H1 (cell line): ENCODE results near the gene IL21R. TPM values are rescaled to one million over a fixed set of nuclear protein-coding genes. Genes with fewer than 3 reads are reported as not detected.

Experiments
- ATF2 ChIP-seq: IDR thresholded peaks from 2 replicates; pipeline ENCODE4 v1.6.1; 2012; ENCODE audit warnings: low read length, inconsistent platforms
- GABPA ChIP-seq: IDR thresholded peaks from 2 replicates; pipeline ENCODE4 v1.6.1; 2011; ENCODE audit warnings: mild to moderate bottlenecking, low read length, moderate library complexity, borderline replicate concordance; ENCODE audit not compliant: insufficient read depth
- POU5F1 ChIP-seq: IDR thresholded peaks from 2 replicates; pipeline ENCODE4 v1.6.1; 2011; ENCODE audit warnings: low read depth, mild to moderate bottlenecking, low read length, moderate library complexity
- SIN3A ChIP-seq, 2 experiments: IDR thresholded peaks in 1 of 2; conservative IDR thresholded peaks in 1 of 2; 2 replicates each; pipeline ENCODE4 v1.6.1; 2011 to 2012; ENCODE audit warnings: low read length in 2 of 2, improper control_type of control experiment in 1 of 2, low read depth in 1 of 2, mild to moderate bottlenecking in 1 of 2
- SP2 ChIP-seq: IDR thresholded peaks from 2 replicates; pipeline ENCODE4 v1.6.1; 2012; ENCODE audit warnings: mild to moderate bottlenecking, low read length, inconsistent platforms
- SRF ChIP-seq: IDR thresholded peaks from 2 replicates; pipeline ENCODE4 v1.6.1; 2011; ENCODE audit warnings: mild to moderate bottlenecking, low read depth, low read length, moderate library complexity
- TAF1 ChIP-seq: IDR thresholded peaks from 2 replicates; pipeline ENCODE4 v1.6.1; 2011; ENCODE audit warnings: mild to moderate bottlenecking, low read depth, low read length
- TCF12 ChIP-seq: IDR thresholded peaks from 2 replicates; pipeline ENCODE4 v1.6.1; 2011; ENCODE audit warnings: low read depth, mild to moderate bottlenecking, low read length
- ZNF274 ChIP-seq: IDR thresholded peaks from 2 replicates; pipeline ENCODE4 v1.7.0; 2012; ENCODE audit warnings: low read length, borderline replicate concordance; ENCODE audit errors: extremely low read depth
- polyA plus RNA-seq, 7 experiments: library from polyadenylated mRNA; depleted of rRNA in 3 of 7; stranded (reverse) in 5 of 7; unstranded in 2 of 7; fragments of >200 nt in 5 of 7; fragments of 200-250 nt in 2 of 7; gene quantifications; 1 replicate in 5 of 7; 2 replicates in 1 of 7; 4 replicates in 1 of 7; pipeline versions ENCODE4 v1.2.1 to v1.2.3, GENCODE V29; 2011 to 2013; ENCODE audit warnings: missing spikeins in 2 of 7, mixed read lengths in 2 of 7
- total RNA-seq: library from RNA; stranded (reverse); fragmentation: NEBNext Ultra II Directional; extraction: Animal tissue kit (Norgen Biotek cat#: 25700); gene quantifications from 2 replicates; pipeline ENCODE4 v1.2.1, GENCODE V29; 2021

Gene IL21R
- total and polyA plus RNA-seq, 2 of the 8 experiments (the other 6 are each of a cell fraction or from before 2014, with no cell fraction given) = 0.34 to 0.70 TPM

DNA sequence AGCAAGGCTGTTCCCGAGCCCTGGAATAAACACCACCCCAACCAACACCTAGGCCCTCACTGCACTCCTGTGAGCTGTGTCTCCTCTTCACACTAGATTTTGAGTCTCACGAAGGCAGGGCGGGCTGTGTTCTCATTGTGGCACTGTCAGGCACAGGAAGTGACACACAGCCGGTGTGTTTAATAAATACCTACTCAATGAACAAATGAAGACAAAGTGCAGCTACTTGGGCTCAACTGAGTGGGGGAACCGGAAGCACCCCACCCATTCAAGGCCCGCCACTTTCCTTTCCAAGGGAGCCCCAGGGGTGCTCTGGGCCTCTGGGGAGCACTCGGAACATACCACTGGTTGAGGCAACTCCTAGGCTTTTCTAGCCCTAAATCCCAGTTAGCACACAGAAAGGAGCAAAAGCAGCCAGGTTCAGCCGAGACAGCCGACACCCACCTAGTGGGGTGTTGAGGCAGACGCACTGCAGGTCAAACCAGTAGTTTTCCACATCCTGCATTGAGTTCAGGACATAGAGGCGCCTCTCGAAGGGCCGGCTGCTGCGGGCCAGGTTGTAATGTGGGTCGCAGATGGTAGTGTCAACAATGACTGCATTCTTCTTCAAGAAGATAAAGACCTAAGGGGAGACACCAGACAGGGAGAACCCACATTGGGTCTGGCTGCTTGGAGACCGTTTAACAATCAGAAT lies 90.1 kb downstream of the IL21R start (continued):
- TF ChIP-seq ATF2 (no peak), TAF1 (no peak), SIN3A (conservative IDR thresholded peaks at IDR 0.05 in 1 of 2, IDR thresholded peaks at IDR 0.05 in 1 of 2; ENCODE audit: low read depth in 1 of 2, low read length in 2 of 2) (no peak), ZNF274 (no peak), GABPA (no peak), SRF (no peak), POU5F1 (no peak), SP2 (no peak), TCF12 (no peak)
- TF ChIP-seq, all 59 proteins: peak for 0
